ENCODE results near the gene SLIT1.

SLIT1 gene

DNA sequence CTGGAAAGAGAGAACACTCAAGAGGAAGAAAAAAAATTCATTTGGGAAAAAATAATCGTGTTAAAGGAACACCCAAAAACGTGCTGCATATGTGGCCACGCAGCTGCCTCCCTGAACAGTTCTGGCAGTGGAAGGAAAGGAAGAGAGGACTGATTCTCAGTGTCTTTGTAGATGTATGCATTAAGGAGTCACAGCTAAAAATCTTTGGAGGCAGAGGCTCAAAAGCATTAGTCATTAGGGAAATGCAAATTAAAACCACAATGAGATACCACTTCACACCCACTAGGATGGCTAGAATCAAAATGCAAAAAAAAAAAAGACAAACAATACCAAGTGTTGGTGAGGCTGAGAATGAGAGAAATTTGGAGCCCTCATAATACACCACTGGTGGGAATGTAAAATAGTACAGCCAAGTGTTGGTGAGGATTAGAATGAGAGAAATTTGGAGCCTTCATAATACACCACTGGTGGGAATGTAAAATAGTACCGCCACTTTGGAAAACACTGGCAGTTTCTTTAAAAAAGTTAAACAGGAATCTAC lies 134.7 kb downstream of the SLIT1 start:
- no peak overlapping the region for H3K4me3 Mint-ChIP-seq
- no peaks in the 10 kb centered on the region for H3K9me3 Mint-ChIP-seq
- H3K27ac Mint-ChIP-seq: no peak overlapping the region
- H3K27me3 Mint-ChIP-seq: no peaks in the 10 kb centered on the region
- H3K4me1 Mint-ChIP-seq: no peaks in the 10 kb centered on the region
- no peaks in the 10 kb centered on the region for H3K36me3 Mint-ChIP-seq

- Mint-ChIP-seq H3K36me3 (no peaks in the 10 kb centered on the region), H3K4me3 (no peak overlapping the region), H3K27ac (no peak overlapping the region), H3K27me3 (no peaks in the 10 kb centered on the region), H3K9me3 (no peaks in the 10 kb centered on the region), H3K4me1 (no peaks in the 10 kb centered on the region)
Measured at GRCh38 chr10:97050205-97050745, 135.5 kb downstream of the SLIT1 start.

GRCh38 chr10:97049670-97050069 lies 136.1 kb downstream of the SLIT1 start:
- Mint-ChIP-seq H3K27me3 (no peaks in the 10 kb centered on the region), H3K4me3 (no peak overlapping the region), H3K9me3 (no peaks in the 10 kb centered on the region)

GRCh38 chr10:97048649-97049427 lies 136.9 kb downstream of the SLIT1 start:
- H3K27me3 Mint-ChIP-seq: no peaks in the 10 kb centered on the region
- no peaks in the 10 kb centered on the region for H3K36me3 Mint-ChIP-seq
- no peaks in the 10 kb centered on the region for H3K9me3 Mint-ChIP-seq
- no peaks in the 10 kb centered on the region for H3K4me1 Mint-ChIP-seq
- no peak overlapping the region for H3K27ac Mint-ChIP-seq
- no peak overlapping the region for H3K4me3 Mint-ChIP-seq

More at GRCh38 chr10:97049670-97050069, 136.1 kb downstream of the SLIT1 start:
- Mint-ChIP-seq H3K4me1 (no peaks in the 10 kb centered on the region), H3K27ac (no peak overlapping the region), H3K36me3 (no peaks in the 10 kb centered on the region)

DNA sequence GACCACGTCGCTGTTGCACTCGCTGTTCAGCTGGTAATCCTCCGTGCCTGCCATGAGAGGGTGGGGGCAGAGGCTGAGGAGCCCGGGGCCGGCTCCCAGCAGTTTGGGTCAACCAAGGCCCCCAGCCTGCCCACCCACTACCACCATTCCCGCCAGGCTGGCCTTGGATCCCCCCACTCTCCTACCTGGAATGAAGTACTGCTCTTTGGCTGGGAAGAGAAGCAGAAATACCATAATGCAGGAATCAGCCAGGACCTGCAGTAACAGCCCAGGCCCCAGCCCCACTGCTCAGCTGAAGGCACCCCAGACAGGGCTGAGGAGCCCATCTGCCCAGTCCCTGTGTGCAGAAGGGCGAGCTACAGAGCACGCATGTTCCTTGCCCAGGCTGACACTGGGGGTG lies 138.0 kb downstream of the SLIT1 start:
- Mint-ChIP-seq H3K27ac (no peak overlapping the region), H3K4me3 (no peak overlapping the region), H3K27me3 (no peaks in the 10 kb centered on the region), H3K9me3 (no peaks in the 10 kb centered on the region), H3K4me1 (no peaks in the 10 kb centered on the region), H3K36me3 (no peaks in the 10 kb centered on the region)

DNA sequence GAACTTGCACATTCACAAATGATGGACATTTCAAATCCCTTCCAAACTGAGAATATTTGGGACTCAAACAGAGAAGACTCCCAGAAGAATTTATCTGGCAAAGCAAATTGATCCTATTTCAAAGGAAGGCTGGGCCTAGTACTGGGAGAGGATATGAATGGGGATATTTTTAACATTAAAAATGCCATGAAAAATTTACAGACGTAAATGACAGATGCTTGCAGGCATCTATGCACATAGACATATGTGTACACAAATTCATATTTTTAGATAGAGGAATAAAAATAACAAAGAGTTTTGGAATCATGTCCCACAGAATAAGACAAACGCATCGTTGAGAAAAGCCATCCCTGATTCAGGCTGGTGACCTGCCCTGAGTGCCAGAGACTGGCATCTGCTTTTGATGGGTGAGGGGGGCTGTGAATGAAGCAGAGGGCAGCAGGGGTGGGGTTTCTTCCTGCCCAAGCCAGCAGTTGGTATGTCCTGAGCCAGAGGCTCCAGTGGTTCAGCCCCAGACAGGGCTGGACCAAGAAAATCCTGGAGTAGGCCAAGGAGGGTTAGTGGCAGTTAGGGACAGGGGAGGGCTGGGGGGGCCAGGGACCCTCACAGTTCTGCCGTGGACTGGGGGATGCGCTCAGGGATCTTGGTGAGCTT lies 138.5 kb downstream of the SLIT1 start:
- Mint-ChIP-seq H3K27ac (no peak overlapping the region), H3K36me3 (no peaks in the 10 kb centered on the region), H3K9me3 (no peaks in the 10 kb centered on the region), H3K4me3 (no peak overlapping the region), H3K4me1 (no peaks in the 10 kb centered on the region), H3K27me3 (no peaks in the 10 kb centered on the region)

GRCh38 chr10:97046456-97047082 lies 139.2 kb downstream of the SLIT1 start:
- no peak overlapping the region for H3K4me3 Mint-ChIP-seq
- H3K27ac Mint-ChIP-seq: no peak overlapping the region
- no peaks in the 10 kb centered on the region for H3K4me1 Mint-ChIP-seq
- no peaks in the 10 kb centered on the region for H3K36me3 Mint-ChIP-seq
- H3K9me3 Mint-ChIP-seq: no peaks in the 10 kb centered on the region
- no peaks in the 10 kb centered on the region for H3K27me3 Mint-ChIP-seq

GRCh38 chr10:97043563-97043855 lies 142.2 kb downstream of the SLIT1 start:
- Mint-ChIP-seq H3K36me3 (no peaks in the 10 kb centered on the region), H3K4me3 (no peak overlapping the region), H3K4me1 (peaks cover 1% of the 10 kb centered on the region), H3K27ac (no peak overlapping the region), H3K9me3 (no peaks in the 10 kb centered on the region), H3K27me3 (no peaks in the 10 kb centered on the region)

GRCh38 chr10:97042716-97043562 lies 142.8 kb downstream of the SLIT1 start:
- Mint-ChIP-seq H3K4me3 (no peak overlapping the region), H3K9me3 (no peaks in the 10 kb centered on the region), H3K27me3 (no peaks in the 10 kb centered on the region), H3K27ac (no peak overlapping the region), H3K4me1 (peaks cover 7% of the 10 kb centered on the region), H3K36me3 (no peaks in the 10 kb centered on the region)

DNA sequence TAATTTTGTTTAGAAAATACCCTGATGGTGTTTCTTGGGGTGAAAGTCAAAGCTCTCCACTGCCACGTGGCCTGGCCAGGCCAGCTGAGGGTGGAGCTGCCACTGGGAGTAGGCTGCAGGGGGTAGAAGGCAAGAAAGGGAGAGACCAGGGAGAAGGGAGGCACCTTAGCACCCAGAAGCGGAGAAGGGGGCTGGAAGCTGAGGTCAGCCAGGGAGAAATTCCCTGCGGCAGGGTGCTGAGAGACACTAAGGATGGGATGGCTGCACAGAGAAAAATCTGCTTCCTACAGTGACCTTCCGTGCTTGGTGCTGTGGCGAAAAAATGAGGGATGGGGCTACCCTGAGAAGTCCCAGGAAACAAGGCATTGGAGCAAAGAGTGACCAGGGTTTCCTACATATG lies 143.7 kb downstream of the SLIT1 start:
- peaks cover 14% of the 10 kb centered on the region for H3K4me1 Mint-ChIP-seq
- no peak overlapping the region for H3K27ac Mint-ChIP-seq
- H3K36me3 Mint-ChIP-seq: no peaks in the 10 kb centered on the region
- no peak overlapping the region for H3K4me3 Mint-ChIP-seq
- H3K27me3 Mint-ChIP-seq: no peaks in the 10 kb centered on the region
- H3K9me3 Mint-ChIP-seq: no peaks in the 10 kb centered on the region

DNA sequence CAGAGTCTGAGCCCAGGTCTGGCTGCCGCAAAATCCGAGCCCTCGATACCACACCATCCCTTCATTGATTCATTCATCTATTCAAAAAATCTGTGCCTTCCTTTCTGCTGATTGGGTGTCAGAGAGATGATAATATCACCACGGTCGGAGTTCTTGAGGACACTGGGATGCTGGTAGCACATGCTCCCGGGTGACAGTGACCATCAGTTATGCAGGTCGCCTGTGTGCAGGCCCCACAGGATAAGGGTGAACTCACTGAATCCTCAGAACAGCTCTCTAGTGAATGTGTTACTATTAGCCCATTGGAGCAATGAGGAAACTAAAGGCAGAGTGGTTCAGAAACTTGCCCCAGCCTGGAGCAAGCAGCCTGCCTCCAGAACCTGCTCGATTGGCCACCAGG lies 145.1 kb downstream of the SLIT1 start:
- H3K27me3 Mint-ChIP-seq: peaks cover 2% of the 10 kb centered on the region
- H3K4me1 Mint-ChIP-seq: peaks cover 21% of the 10 kb centered on the region
- no peaks in the 10 kb centered on the region for H3K9me3 Mint-ChIP-seq

DNA sequence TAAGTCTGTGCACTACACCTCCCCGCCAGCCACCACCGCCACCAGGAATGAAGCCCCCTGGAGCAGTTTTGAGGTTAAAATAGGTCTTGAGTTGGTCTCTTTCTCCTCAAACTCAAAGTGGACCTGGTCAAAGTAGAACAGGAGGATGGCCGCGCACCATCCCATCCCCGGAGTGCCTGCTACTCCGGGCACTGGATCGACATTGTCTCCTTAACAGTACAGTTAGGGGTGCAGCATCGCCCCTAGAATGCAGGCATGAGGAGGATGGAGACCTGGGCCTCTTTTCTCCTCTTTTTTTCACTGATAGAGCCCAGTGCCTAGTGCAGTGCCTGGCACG lies 145.5 kb downstream of the SLIT1 start:
- H3K4me1 Mint-ChIP-seq: peaks cover 21% of the 10 kb centered on the region
- no peaks in the 10 kb centered on the region for H3K9me3 Mint-ChIP-seq
- no peak overlapping the region for H3K27ac Mint-ChIP-seq
- peaks cover 2% of the 10 kb centered on the region for H3K27me3 Mint-ChIP-seq
- no peaks in the 10 kb centered on the region for H3K36me3 Mint-ChIP-seq
- H3K4me3 Mint-ChIP-seq: no peak overlapping the region

More for the DNA sequence above, 145.1 kb downstream of the SLIT1 start:
- no peak overlapping the region for H3K4me3 Mint-ChIP-seq
- H3K27ac Mint-ChIP-seq: no peak overlapping the region
- no peaks in the 10 kb centered on the region for H3K36me3 Mint-ChIP-seq

GRCh38 chr10:97039538-97040247 lies 146.1 kb downstream of the SLIT1 start:
- Mint-ChIP-seq H3K36me3 (no peaks in the 10 kb centered on the region), H3K27me3 (peaks cover 2% of the 10 kb centered on the region), H3K4me3 (no peak overlapping the region), H3K9me3 (no peaks in the 10 kb centered on the region), H3K4me1 (peaks cover 21% of the 10 kb centered on the region), H3K27ac (no peak overlapping the region)

GRCh38 chr10:97038688-97039087 lies 147.1 kb downstream of the SLIT1 start:
- peaks cover 21% of the 10 kb centered on the region for H3K4me1 Mint-ChIP-seq
- no peaks in the 10 kb centered on the region for H3K36me3 Mint-ChIP-seq
- no peaks in the 10 kb centered on the region for H3K9me3 Mint-ChIP-seq
- H3K27ac Mint-ChIP-seq: no peak overlapping the region
- H3K4me3 Mint-ChIP-seq: no peak overlapping the region
- H3K27me3 Mint-ChIP-seq: peaks cover 2% of the 10 kb centered on the region

Data from activated naive CD4-positive, alpha-beta T cell treated with anti-CD3 and anti-CD28 coated beads, Interleukin-2, amount 50 U/mL, for 24 hours (primary cell).